ENCODE data around the gene HECTD4.
"Not testable (repeated sequence)": the region's sequence is repeated elsewhere in the genome, so short reads cannot be mapped to it uniquely, and the experiment has no call there.

Gene HECTD4

GRCh38 chr12:112160611-112161010, 221.6 kb downstream of the HECTD4 start:
- no peaks in the 10 kb centered on the region for H3K4me1 ChIP-seq (ENCODE audit: insufficient read depth, low read length, poor library complexity, severe bottlenecking)
- H3K27me3 ChIP-seq (ENCODE audit: insufficient read depth, low read length, poor library complexity, severe bottlenecking) = no peaks in the 10 kb centered on the region
- H3K9me3 ChIP-seq (ENCODE audit: insufficient read depth, low read depth, low read length) = no peaks in the 10 kb centered on the region
- no peak overlapping the region for H2AFZ ChIP-seq (ENCODE audit: low read length)
- H3K79me2 ChIP-seq (ENCODE audit: insufficient read depth, low read length) = no peaks in the 10 kb centered on the region
- H4K20me1 ChIP-seq (ENCODE audit: insufficient read depth, low read length, poor library complexity, severe bottlenecking) = no peaks in the 10 kb centered on the region
- H3F3A ChIP-seq (ENCODE audit: low read depth) = no peaks in the 10 kb centered on the region
- peaks cover 18% of the 10 kb centered on the region; the same call in 1 of the 2 replicates for H3K36me3 ChIP-seq (ENCODE audit: insufficient read depth, low read length)
- no peak overlapping the region for H3K9ac ChIP-seq (ENCODE audit: low read depth, low read length, poor library complexity, severe bottlenecking)
- H3K9me2 ChIP-seq (replicated peaks; ENCODE audit: low read depth, low read length) = no peaks in the 10 kb centered on the region
- H3K4me3 ChIP-seq (ENCODE audit: low read length, poor library complexity, severe bottlenecking) = no peak overlapping the region
- no peak for TF ChIP-seq EZH2phosphoT487 (IDR thresholded peaks at IDR 0.05; ENCODE audit: borderline replicate concordance)
- TF ChIP-seq CTCF (conservative IDR thresholded peaks at IDR 0.05; ENCODE audit: low read length) = no peak
- H3K4me2 ChIP-seq (ENCODE audit: low read depth, low read length, poor library complexity, severe bottlenecking) = no peak overlapping the region

GRCh38 chr12:112159146-112159541, 223.1 kb downstream of the HECTD4 start:
- Histone ChIP-seq H3K9ac (ENCODE audit: low read depth, low read length, poor library complexity, severe bottlenecking) (no peak overlapping the region), H3K27me3 (ENCODE audit: insufficient read depth, low read length, poor library complexity, severe bottlenecking) (no peaks in the 10 kb centered on the region), H3K4me2 (ENCODE audit: low read depth, low read length, poor library complexity, severe bottlenecking) (no peak overlapping the region), H4K20me1 (ENCODE audit: insufficient read depth, low read length, poor library complexity, severe bottlenecking) (no peaks in the 10 kb centered on the region), H2AFZ (ENCODE audit: low read length) (no peak overlapping the region), H3K4me3 (ENCODE audit: low read length, poor library complexity, severe bottlenecking) (no peak overlapping the region), H3F3A (ENCODE audit: low read depth) (no peaks in the 10 kb centered on the region), H3K79me2 (ENCODE audit: insufficient read depth, low read length) (no peaks in the 10 kb centered on the region), H3K9me3 (ENCODE audit: insufficient read depth, low read depth, low read length) (no peaks in the 10 kb centered on the region), H3K9me2 (replicated peaks; ENCODE audit: low read depth, low read length) (no peaks in the 10 kb centered on the region), H3K36me3 (ENCODE audit: insufficient read depth, low read length) (peaks cover 18% of the 10 kb centered on the region; the same call in 1 of the 2 replicates), H3K4me1 (ENCODE audit: insufficient read depth, low read length, poor library complexity, severe bottlenecking) (no peaks in the 10 kb centered on the region)
- TF ChIP-seq CTCF (conservative IDR thresholded peaks at IDR 0.05; ENCODE audit: low read length) (no peak), EZH2phosphoT487 (IDR thresholded peaks at IDR 0.05; ENCODE audit: borderline replicate concordance) (no peak)

- H4K20me1 ChIP-seq (ENCODE audit: insufficient read depth, low read length, poor library complexity, severe bottlenecking); H3K4me3 ChIP-seq (ENCODE audit: low read length, poor library complexity, severe bottlenecking); H3K27me3 ChIP-seq (ENCODE audit: insufficient read depth, low read length, poor library complexity, severe bottlenecking); H2AFZ ChIP-seq (ENCODE audit: low read length); H3K9ac ChIP-seq (ENCODE audit: low read depth, low read length, poor library complexity, severe bottlenecking); H3K79me2 ChIP-seq (ENCODE audit: insufficient read depth, low read length); H3K4me2 ChIP-seq (ENCODE audit: low read depth, low read length, poor library complexity, severe bottlenecking); H3F3A ChIP-seq (ENCODE audit: low read depth); H3K9me2 ChIP-seq (replicated peaks; ENCODE audit: low read depth, low read length); H3K9me3 ChIP-seq (ENCODE audit: insufficient read depth, low read depth, low read length); H3K4me1 ChIP-seq (ENCODE audit: insufficient read depth, low read length, poor library complexity, severe bottlenecking): not testable (repeated sequence)
- peaks cover 18% of the 10 kb centered on the region; the same call in 1 of the 2 replicates for H3K36me3 ChIP-seq (ENCODE audit: insufficient read depth, low read length)
These were observed 223.6 kb downstream of the HECTD4 start for GRCh38 chr12:112158461-112159145.

- Histone ChIP-seq H3K4me2 (ENCODE audit: low read depth, low read length, poor library complexity, severe bottlenecking) (no peak overlapping the region), H3K4me1 (ENCODE audit: insufficient read depth, low read length, poor library complexity, severe bottlenecking) (no peaks in the 10 kb centered on the region), H4K20me1 (ENCODE audit: insufficient read depth, low read length, poor library complexity, severe bottlenecking) (no peaks in the 10 kb centered on the region), H3K9me3 (ENCODE audit: insufficient read depth, low read depth, low read length) (no peaks in the 10 kb centered on the region), H3K36me3 (ENCODE audit: insufficient read depth, low read length) (peaks cover 16% of the 10 kb centered on the region; the same call in 1 of the 2 replicates), H3K27me3 (ENCODE audit: insufficient read depth, low read length, poor library complexity, severe bottlenecking) (no peaks in the 10 kb centered on the region), H3K79me2 (ENCODE audit: insufficient read depth, low read length) (no peaks in the 10 kb centered on the region), H3K4me3 (ENCODE audit: low read length, poor library complexity, severe bottlenecking) (no peak overlapping the region), H3K9ac (ENCODE audit: low read depth, low read length, poor library complexity, severe bottlenecking) (no peak overlapping the region), H3F3A (ENCODE audit: low read depth) (no peaks in the 10 kb centered on the region), H2AFZ (ENCODE audit: low read length) (no peak overlapping the region), H3K9me2 (replicated peaks; ENCODE audit: low read depth, low read length) (no peaks in the 10 kb centered on the region)
- TF ChIP-seq CTCF (conservative IDR thresholded peaks at IDR 0.05; ENCODE audit: low read length) = no peak
- no peak for TF ChIP-seq EZH2phosphoT487 (IDR thresholded peaks at IDR 0.05; ENCODE audit: borderline replicate concordance)
These were observed 228.4 kb downstream of the HECTD4 start for GRCh38 chr12:112153893-112154219.

Data from Loucy (cell line).